Activated CD4-positive, alpha-beta memory T cell treated with anti-CD3 and anti-CD28 coated beads, Interleukin-2, amount 10 ng/mL, durations not matched to agents 7 days and 5 days (primary cell): ENCODE results near the gene SLC26A9. TPM values are rescaled to one million over a fixed set of nuclear protein-coding genes. Genes with fewer than 3 reads are reported as not detected.
"Not testable (repeated sequence)": the region's sequence is repeated elsewhere in the genome, so short reads cannot be mapped to it uniquely, and the experiment has no call there.

ENCODE experiments used
- CTCF ChIA-PET: fragments of 350-600 bp; sonication (Branson Sonifier 250); formaldehyde crosslinking; loops from one replicate; lab custom pipeline; 2021; ENCODE audit warnings: antibody characterized with exemption, inconsistent platforms; lab: Charles Lee
- POLR2A ChIA-PET: fragments of 350-600 bp; sonication (Branson Sonifier 250); formaldehyde crosslinking; loops from one replicate; lab custom pipeline; 2021; ENCODE audit warnings: antibody characterized with exemption; lab: Charles Lee
- DNase-seq: peaks from one replicate; pipeline ENCODE4 v3.0.0-alpha.2; 2020
- H3K27ac Mint-ChIP-seq: one replicate; pipeline ENCODE4 v1.8.0; 2021; ENCODE audit warnings: mild to moderate bottlenecking, mixed read lengths
- H3K27me3 Mint-ChIP-seq: one replicate; pipeline ENCODE4 v1.8.0; 2021; ENCODE audit warnings: mixed read lengths
- H3K36me3 Mint-ChIP-seq: one replicate; pipeline ENCODE4 v1.8.0; 2021; ENCODE audit warnings: low read depth, mixed read lengths
- H3K4me1 Mint-ChIP-seq: one replicate; pipeline ENCODE4 v1.8.0; 2021; ENCODE audit warnings: mixed read lengths
- H3K4me3 Mint-ChIP-seq: one replicate; pipeline ENCODE4 v1.8.0; 2021; ENCODE audit warnings: mild to moderate bottlenecking, mixed read lengths
- H3K9me3 Mint-ChIP-seq: one replicate; pipeline ENCODE4 v1.8.0; 2021; ENCODE audit warnings: mixed read lengths
- total RNA-seq, 2 experiments: library from RNA; stranded (reverse); gene quantifications; one replicate each; pipeline ENCODE4 v1.2.3, GENCODE V29; 2021

Gene SLC26A9
- total RNA-seq, 2 experiments from 2014 or later: not detected

DNA sequence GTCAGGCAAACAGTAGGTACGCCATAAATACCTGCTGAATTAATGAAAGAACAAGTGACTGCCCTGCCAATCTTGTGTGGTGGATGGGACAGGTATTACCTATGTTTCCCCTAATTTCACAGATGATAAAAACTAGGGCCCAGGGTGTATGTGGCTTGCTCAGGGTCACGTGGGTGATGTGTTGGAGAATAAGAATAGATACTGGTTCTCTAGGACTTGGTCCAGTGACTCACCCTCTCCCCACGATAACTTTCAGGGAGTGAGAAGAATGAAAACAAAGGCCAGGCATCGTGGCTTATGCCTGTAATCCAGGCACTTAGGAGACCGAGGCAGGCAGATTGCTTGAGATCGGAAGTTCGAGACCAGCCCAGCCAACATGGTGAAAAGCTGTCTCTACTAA, 26.7 kb downstream of the SLC26A9 start:
- no peak for DNase-seq
- ChIA-PET CTCF (interaction anchor here (0.7 to 5.5 kb wide), 6 partner anchors 54 to 258 kb away, joined by 3 to 79 read pairs (median 14); no protein-coding TSS in a partner anchor), POLR2A (no interaction called here)
- H3K27ac Mint-ChIP-seq: no peak overlapping the region
- H3K4me3 Mint-ChIP-seq: no peak overlapping the region
- H3K27me3 Mint-ChIP-seq: peaks cover 11% of the 10 kb centered on the region
- no peaks in the 10 kb centered on the region for H3K4me1 Mint-ChIP-seq
- no peaks in the 10 kb centered on the region for H3K9me3 Mint-ChIP-seq
- no peaks in the 10 kb centered on the region for H3K36me3 Mint-ChIP-seq

DNA sequence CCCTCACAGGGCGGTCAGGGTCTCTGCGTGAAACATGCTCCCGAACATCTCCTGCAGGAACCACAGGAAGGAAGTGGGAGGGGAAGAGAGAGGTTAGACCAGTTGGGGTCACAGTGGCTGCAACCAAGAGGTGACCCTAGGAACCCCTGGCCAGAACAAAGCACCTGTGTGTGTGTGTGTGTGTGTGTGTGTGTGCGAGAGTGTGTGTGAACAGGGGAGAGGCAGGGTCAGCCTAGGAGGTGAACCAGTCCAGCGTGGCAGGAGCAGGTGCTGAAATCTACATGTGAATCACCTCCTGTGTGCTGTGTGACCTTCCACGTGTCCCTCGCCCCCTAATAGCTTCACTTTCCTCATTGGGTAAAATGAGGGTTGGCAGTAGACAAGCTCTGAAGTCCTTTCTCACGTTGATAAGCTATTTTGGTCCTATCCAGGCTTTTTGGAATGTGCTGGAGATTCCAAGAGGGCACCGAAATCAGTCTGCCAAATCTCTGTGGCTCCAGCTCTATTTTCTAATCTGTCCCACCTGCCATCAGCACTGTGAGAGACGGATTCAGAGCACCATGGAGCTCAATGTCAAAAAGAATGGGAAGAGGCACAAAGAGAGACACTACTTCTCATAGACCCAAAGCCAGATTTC, 27.8 kb downstream of the SLC26A9 start:
- no peaks in the 10 kb centered on the region for H3K4me1 Mint-ChIP-seq
- H3K36me3 Mint-ChIP-seq: no peaks in the 10 kb centered on the region
- H3K4me3 Mint-ChIP-seq: no peak overlapping the region
- POLR2A ChIA-PET: no interaction called here
- H3K27ac Mint-ChIP-seq: no peak overlapping the region
- no peaks in the 10 kb centered on the region for H3K9me3 Mint-ChIP-seq
- peaks cover 15% of the 10 kb centered on the region for H3K27me3 Mint-ChIP-seq
- CTCF ChIA-PET: interaction anchor here (0.7 to 2.4 kb wide), 2 partner anchors 62 to 124 kb away, joined by 3 to 14 read pairs; no protein-coding TSS in a partner anchor
- DNase-seq: no peak

DNA sequence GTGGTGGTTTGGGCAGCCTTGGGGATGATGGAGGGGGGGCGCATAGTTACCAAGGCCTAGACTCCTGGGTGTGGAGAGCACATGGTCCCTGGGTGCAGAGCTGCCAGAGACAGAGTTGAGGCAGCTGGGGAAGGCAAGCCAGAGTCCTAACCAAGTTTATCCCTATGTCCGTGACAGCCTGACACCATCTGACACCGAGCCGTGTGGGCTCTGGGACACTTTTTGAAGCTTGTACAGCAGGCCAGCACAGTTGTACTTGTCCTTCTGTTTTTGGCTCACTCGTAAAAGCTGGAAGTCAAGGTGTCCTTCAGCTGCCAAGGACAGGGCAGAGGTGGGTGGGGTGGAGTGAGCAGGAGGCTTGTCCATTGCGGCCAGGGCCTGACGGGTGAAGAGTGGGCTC, 28.5 kb downstream of the SLC26A9 start:
- Mint-ChIP-seq H3K9me3 (no peaks in the 10 kb centered on the region), H3K27ac (no peak overlapping the region), H3K36me3 (no peaks in the 10 kb centered on the region), H3K4me1 (no peaks in the 10 kb centered on the region), H3K27me3 (peaks cover 17% of the 10 kb centered on the region), H3K4me3 (no peak overlapping the region)
- DNase-seq: no peak
- CTCF ChIA-PET: interaction anchor here (2.4 kb wide), 1 partner anchor 63 kb away, joined by 14 read pairs; no protein-coding TSS in a partner anchor
- POLR2A ChIA-PET: no interaction called here

DNA sequence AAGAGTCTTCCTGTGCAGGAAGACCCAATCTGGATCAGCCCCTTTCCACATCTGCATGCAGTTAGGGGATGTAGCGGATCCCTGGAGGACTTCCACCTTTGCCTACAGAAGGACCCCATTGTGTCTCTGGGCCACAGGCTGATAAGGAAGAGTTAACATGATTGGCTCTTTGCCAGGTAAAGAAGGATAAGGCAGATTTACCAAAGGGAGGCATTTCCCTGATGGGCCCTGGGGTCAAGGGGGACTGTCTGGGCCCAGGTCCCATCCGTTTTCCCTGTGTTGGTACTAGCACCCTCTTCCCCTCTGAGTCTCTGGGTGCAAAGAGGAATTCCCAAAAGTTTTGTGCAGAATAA, 29.1 kb downstream of the SLC26A9 start:
- Mint-ChIP-seq H3K27me3 (peaks cover 17% of the 10 kb centered on the region), H3K27ac (no peak overlapping the region), H3K4me1 (no peaks in the 10 kb centered on the region), H3K4me3 (no peak overlapping the region), H3K36me3 (no peaks in the 10 kb centered on the region), H3K9me3 (no peaks in the 10 kb centered on the region)
- no peak for DNase-seq
- ChIA-PET POLR2A (no interaction called here), CTCF (interaction anchor here (2.4 kb wide), 1 partner anchor 63 kb away, joined by 14 read pairs; no protein-coding TSS in a partner anchor)

DNA sequence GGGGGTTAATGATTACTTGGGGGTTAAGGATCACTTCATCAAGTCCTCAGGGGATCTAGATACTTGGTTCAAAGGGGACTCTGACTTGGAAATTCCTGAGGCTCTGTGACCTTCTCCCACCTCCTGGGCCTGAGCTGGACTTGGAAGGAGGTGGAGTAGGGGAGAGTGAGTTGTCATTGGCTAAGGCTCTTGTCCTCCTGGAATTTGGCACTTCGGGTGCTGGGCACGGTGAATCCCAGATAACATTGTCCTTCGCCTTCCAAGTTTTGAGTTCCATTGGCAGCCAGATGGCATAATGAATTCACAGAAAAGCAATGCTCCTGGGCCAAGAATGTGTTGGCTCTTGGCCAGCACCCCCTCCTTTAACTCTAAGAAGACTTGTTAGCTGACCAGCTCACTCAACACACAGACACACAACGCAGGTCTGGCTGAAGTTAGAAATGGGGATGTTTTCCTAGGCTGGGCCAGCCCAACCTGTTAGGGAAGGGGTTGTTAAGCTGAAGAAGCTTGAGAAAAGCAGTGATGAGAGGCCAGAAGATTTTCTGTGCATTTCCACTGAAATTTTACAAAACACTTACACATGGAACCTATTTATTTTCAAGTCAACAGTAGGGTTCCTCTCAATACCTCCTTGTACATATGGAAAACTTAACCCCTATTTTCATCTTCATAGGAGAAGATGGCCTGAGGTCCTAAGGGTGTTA, 29.7 kb downstream of the SLC26A9 start:
- DNase-seq: no peak
- CTCF ChIA-PET: no interaction called here
- Mint-ChIP-seq H3K4me3 (no peak overlapping the region), H3K4me1 (no peaks in the 10 kb centered on the region), H3K9me3 (no peaks in the 10 kb centered on the region), H3K27me3 (peaks cover 17% of the 10 kb centered on the region), H3K36me3 (no peaks in the 10 kb centered on the region), H3K27ac (no peak overlapping the region)
- POLR2A ChIA-PET: no interaction called here

DNA sequence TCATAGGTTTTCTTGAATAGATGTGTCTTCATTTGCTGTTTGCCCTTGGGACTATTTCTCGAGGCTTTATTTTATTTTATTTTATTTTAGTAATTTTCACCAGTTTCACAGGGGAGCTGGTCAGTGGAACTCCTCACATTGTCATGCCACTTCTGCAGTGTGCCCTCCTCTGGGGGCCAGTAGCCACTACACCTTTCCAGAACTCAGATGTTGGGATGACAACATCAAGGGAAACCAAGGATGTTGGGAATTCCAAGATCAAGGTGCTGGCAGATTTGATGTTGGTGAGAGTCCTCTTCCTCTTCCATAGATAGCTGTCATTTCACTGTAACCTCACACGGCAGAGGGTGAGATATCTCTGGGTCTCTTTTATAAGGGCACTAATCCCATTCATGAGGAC, 35.5 kb downstream of the SLC26A9 start:
- H3K27ac Mint-ChIP-seq: no peak overlapping the region
- H3K4me1 Mint-ChIP-seq: no peaks in the 10 kb centered on the region
- no peaks in the 10 kb centered on the region for H3K9me3 Mint-ChIP-seq
- H3K27me3 Mint-ChIP-seq: peaks cover 26% of the 10 kb centered on the region
- no peak overlapping the region for H3K4me3 Mint-ChIP-seq
- no peak for DNase-seq
- ChIA-PET CTCF (interaction anchor here (0.9 to 2.0 kb wide), 4 partner anchors 10 to 116 kb away, joined by 3 to 17 read pairs (median 6); no protein-coding TSS in a partner anchor), POLR2A (no interaction called here)
- no peaks in the 10 kb centered on the region for H3K36me3 Mint-ChIP-seq

DNA sequence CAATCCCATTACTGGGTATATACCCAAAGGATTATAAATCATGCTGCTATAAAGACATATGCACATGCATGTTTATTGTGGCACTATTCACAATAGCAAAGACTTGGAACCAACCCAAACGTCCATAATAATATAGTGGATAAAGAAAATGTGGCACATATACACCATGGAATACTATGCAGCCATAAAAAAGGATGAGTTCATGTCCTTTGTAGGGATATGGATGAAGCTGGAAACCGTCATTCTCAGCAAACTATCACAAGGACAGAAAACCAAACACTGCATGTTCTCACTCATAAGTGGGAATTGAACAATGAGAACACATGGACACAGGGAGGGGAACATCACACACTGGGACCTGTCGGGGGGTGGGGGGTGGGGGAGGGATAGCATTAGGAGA, 38.2 kb downstream of the SLC26A9 start:
- H3K4me1 Mint-ChIP-seq, POLR2A ChIA-PET, H3K27ac Mint-ChIP-seq: not testable (repeated sequence)

DNA sequence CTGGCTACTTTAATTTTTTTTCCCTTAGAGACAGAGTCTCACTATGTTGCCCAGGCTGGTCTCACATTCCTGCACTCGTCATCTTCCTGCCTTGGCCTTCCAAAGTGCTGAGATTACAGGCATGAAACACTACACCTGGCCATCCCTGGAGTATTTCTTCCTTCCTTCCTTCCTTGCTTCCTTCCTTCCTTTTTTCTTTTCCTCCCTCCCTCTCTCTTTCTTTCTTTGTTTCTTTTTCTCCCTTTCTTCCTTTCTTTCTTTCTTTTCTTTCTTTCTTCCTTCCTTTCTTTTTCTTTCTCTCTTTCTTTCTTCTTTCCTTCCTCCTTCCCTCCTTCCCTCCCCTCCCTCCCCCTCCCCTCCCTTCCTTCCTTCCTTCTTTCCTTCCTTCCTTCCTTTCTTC, 46.9 kb downstream of the SLC26A9 start:
- H3K4me1 Mint-ChIP-seq: peaks cover 3% of the 10 kb centered on the region

More for the DNA sequence above, 38.2 kb downstream of the SLC26A9 start:
- H3K27me3 Mint-ChIP-seq: peaks cover 36% of the 10 kb centered on the region
- H3K36me3 Mint-ChIP-seq, DNase-seq, H3K4me3 Mint-ChIP-seq, H3K9me3 Mint-ChIP-seq, CTCF ChIA-PET: not testable (repeated sequence)

DNA sequence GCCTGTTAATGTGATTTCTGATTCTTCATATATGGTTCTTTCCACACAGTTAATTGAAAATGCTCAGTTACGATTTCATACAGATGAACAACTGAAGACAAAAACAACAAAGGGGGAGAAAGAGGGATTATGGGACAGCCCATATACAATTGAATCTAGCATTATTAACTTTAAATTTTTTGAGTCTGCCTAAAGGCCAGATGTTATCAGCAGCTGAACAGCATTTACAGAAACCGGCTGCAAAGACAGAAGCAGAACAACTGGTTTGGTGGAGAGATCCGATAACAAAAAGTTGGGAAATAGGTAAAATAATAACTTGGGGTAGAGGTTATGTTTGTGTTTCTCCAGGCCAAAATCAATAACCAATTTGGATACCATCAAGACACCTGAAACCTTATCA, 49.1 kb downstream of the SLC26A9 start:
- H3K4me1 Mint-ChIP-seq, POLR2A ChIA-PET, H3K9me3 Mint-ChIP-seq, H3K36me3 Mint-ChIP-seq, CTCF ChIA-PET, H3K4me3 Mint-ChIP-seq, H3K27ac Mint-ChIP-seq, DNase-seq: not testable (repeated sequence)
- H3K27me3 Mint-ChIP-seq: peaks cover 55% of the 10 kb centered on the region

More for the DNA sequence above, 46.9 kb downstream of the SLC26A9 start:
- DNase-seq: no peak
- ChIA-PET POLR2A (no interaction called here), CTCF (interaction anchor here (1.4 to 1.8 kb wide), 2 partner anchors 12 to 149 kb away, joined by 3 to 4 read pairs; no protein-coding TSS in a partner anchor)
- no peaks in the 10 kb centered on the region for H3K36me3 Mint-ChIP-seq
- H3K9me3 Mint-ChIP-seq: no peaks in the 10 kb centered on the region
- peaks cover 49% of the 10 kb centered on the region for H3K27me3 Mint-ChIP-seq
- no peak overlapping the region for H3K4me3 Mint-ChIP-seq
- no peak overlapping the region for H3K27ac Mint-ChIP-seq

DNA sequence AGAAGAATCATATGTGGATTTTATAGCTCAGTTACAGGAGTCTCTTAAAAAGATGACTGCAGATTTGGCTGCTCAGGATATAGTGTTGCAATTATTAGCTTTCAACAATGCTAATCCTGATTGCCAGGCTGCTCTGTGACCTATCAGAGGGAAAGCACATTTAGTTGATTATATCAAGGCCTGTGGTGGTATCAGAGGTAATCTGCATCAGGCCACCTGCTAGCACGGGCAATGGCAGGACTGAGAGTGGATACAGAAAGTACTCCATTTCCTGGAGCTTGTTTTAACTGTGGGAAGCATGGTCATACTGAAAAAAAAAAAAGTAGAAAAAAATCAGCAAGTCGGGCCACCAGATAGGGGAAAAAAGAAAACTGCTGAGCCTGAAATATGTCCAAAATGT, 51.1 kb downstream of the SLC26A9 start:
- H3K9me3 Mint-ChIP-seq, POLR2A ChIA-PET, H3K36me3 Mint-ChIP-seq, H3K27ac Mint-ChIP-seq, H3K4me1 Mint-ChIP-seq, H3K4me3 Mint-ChIP-seq, DNase-seq: not testable (repeated sequence)
- H3K27me3 Mint-ChIP-seq: peaks cover 51% of the 10 kb centered on the region
- CTCF ChIA-PET: interaction anchor here (1.1 to 1.8 kb wide), 2 partner anchors 26 to 85 kb away, joined by 3 to 5 read pairs; no protein-coding TSS in a partner anchor

DNA sequence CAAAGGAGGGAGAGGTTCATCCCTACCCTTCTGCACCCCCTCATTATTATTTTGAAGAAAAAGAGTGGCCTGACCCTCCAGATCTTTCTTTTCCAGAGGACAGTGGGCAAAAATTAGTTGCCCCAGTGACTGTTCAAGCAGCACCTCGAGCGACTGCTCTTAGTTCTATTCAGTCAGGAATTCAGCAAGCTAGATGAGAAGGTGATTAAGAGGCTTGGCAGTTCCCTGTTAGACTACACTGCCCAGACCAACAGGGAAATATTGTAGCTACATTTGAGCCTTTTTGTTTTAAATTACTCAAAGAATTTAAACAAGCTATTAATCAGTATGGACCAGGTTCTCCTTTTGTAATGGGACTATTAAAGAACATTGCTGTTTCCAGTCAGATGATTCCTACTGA, 51.8 kb downstream of the SLC26A9 start:
- H3K36me3 Mint-ChIP-seq, POLR2A ChIA-PET, H3K27ac Mint-ChIP-seq, DNase-seq, H3K9me3 Mint-ChIP-seq, H3K4me1 Mint-ChIP-seq, H3K4me3 Mint-ChIP-seq: not testable (repeated sequence)
- CTCF ChIA-PET: interaction anchor here (1.4 to 1.8 kb wide), 2 partner anchors 27 to 86 kb away, joined by 3 to 5 read pairs; no protein-coding TSS in a partner anchor
- H3K27me3 Mint-ChIP-seq: peaks cover 48% of the 10 kb centered on the region

DNA sequence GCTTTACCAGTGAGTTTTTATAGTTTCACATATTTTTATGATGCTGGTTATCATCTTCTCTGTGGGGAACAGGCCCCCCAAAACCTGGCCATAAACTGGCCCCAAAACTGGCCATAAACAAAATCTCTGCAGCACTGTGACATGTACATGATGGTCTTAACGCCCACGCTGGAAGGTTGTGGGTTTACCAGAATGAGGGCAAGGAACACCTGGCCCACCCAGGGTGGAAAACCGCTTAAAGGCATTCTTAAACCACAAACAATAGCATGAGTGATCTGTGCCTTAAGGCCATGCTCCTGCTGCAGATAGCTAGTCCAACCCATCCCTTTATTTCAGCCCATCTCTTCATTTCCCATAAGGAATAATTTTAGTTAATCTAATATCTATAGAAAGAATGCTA, 52.6 kb downstream of the SLC26A9 start:
- peaks cover 46% of the 10 kb centered on the region for H3K27me3 Mint-ChIP-seq
- CTCF ChIA-PET: interaction anchor here (1.4 kb wide), 1 partner anchor 87 kb away, joined by 3 read pairs; no protein-coding TSS in a partner anchor
- not testable (repeated sequence) for H3K9me3 Mint-ChIP-seq

DNA sequence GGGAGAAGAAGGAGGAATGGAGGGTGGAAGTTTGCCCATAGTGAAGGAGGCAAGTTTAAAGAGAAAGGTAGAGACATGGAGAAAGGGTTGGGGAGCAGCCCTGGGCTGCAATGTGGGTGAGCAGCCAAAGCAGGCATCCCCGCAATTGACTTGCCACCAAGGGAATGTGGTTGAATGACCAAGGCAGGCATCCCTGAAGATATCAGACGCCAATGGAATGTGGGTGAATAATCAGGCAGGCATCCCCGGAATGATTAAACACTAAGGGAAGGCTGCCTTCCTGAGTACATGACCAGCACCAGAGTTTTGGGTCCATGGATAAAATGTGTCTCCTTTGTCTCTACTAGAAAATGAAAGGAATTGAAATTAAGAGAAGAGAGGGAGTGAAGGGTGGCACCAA, 53.5 kb downstream of the SLC26A9 start:
- H3K9me3 Mint-ChIP-seq, H3K4me1 Mint-ChIP-seq, H3K27ac Mint-ChIP-seq, CTCF ChIA-PET, H3K36me3 Mint-ChIP-seq, POLR2A ChIA-PET, H3K4me3 Mint-ChIP-seq, DNase-seq: not testable (repeated sequence)
- peaks cover 41% of the 10 kb centered on the region for H3K27me3 Mint-ChIP-seq

More for the DNA sequence above, 52.6 kb downstream of the SLC26A9 start:
- H3K27ac Mint-ChIP-seq, H3K4me3 Mint-ChIP-seq, H3K4me1 Mint-ChIP-seq, DNase-seq, H3K36me3 Mint-ChIP-seq, POLR2A ChIA-PET: not testable (repeated sequence)
